Measurements from ENCODE around the gene ULBP1.
A peak's percentile ranks its signal among the peaks of the same experiment; 100 is the strongest.
"Not testable (repeated sequence)": the region's sequence is repeated elsewhere in the genome, so short reads cannot be mapped to it uniquely, and the experiment has no call there.

ULBP1 gene

DNA sequence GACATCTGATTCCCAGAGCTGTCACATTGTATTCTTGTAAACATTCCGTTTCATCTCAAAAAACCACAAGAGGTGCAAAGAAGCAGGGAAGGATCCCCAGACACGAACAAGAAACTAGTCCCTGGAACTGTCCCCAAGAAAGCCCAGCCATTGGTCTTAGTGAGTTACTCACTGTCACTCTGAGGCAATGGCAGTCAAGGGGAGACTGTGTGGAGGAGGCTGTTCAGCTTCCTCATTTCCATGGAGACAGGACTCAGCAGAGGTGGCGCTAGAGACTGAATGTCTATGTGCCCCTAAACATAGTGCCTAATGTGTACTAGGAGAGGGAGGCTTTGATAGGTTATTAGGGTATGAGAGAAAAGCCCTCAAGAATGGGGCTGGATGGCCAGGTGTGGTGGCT lies 11.1 kb downstream of the ULBP1 start:
- no peak for DNase-seq

DNA sequence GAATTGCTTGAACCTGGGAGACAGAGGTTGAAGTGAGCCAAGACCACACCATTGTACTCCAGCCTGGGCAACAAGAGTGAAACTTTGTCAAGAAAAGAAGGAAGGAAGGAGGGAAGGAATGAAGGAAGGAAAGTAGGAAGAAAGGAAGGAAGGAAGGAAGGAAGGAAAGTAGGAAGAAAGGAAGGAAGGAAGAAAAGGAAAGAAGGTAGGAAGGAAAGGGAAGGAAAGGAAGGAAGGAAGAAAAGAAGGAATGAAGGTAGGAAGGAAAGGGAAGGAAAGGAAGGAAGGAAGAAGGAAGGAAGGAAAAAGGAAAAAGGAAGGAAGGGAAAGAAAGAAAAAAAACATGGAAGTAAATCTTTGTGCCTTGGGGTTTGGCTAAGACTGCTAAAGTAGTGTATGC lies 11.7 kb downstream of the ULBP1 start:
- no peak for DNase-seq

DNA sequence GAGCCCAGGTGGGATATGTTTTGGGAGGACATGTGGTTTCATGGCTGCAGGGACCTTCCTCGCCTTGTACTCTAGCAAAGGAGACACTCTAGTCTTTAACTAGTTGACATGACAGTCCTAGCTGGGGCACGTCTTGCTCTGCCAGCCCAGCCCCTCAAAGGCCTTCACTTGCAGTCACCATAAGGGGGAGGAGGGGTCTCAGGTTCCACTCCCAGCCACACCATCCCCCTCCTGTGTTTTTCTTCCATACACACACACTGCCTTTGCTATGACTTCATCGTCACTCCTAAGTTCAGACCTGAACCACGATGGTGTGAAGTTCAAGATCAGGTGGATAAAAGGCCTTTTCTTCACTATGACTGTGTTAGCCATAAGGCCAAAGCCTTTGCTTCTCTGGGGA lies 13.5 kb downstream of the ULBP1 start:
- no peak for DNase-seq

DNA sequence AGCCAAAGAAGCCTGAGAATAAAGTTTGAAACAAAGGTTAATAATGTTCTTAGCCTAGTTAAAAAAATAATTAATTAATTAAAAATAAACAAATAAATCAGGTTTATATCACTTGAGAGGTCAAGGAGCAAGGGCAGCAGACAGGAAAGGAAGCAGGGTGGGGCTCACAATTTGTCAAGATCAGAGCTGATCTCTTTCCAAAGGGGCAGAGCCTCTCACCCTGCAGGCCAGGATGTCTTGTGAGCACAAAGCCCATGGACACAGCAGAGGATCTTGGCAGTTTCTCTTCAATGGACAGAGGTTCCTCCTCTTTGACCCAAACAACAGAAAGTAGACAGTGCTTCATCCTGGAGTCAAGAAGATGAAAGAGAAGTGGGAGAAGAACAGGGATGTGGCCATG lies 14.9 kb downstream of the ULBP1 start:
- DNase-seq = no peak

DNA sequence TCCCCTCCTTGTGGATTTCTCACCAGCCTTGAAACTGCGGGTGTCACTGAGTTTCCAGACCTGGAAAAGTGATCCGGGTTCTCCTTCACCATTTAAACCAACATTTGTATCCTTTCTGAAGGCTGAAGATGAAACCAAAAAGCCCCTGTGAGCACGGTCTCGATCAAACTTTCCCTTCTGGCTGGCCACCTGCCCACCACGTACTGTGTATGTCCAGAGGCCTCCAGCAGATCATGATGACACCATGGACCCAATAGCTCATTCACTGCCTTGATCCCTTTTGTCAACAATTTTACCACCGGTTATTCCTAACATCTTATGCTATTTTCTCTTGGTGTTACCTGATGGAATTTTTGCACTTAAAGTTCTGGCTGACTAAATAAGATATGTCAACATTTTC lies 15.6 kb downstream of the ULBP1 start:
- DNase-seq = no peak

DNA sequence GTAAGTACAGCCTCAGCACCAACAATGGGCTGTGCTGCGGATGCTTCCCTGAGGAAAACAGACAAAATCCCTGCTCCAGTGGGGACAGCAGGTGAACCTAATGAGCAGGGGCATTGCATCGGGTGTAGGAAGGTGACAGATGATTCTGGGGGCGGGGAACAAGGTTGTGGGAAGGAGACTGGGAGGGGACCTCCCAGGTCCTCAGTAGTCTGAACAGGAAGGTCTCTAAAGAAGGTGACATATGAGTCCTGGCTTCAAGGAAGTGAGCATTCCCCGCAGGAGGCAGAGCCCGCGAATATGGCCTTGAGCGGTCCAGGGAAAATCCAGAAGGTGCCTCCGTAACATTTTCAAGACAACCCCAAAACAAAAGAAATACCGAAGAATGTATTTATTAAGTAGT lies 19.4 kb downstream of the ULBP1 start:
- DNase-seq = no peak

DNA sequence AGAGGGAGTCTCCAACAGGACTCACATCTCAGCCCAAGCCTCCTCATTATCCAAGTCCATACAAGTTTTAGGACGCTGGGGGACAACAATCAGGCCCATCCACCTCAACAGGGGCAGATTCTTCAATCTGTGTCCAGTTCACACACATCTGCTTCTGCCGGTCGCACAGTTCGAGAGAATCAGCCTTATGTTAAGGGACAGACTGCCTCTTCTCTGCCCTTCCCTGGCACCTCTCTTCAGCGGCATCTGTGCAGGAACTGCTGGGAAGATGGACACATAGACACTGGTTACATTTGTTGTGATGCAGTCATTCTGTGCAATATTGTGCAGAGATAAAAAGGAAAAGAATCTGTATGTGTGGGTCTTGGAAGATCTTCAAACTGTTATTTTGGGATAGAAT lies 21.0 kb downstream of the ULBP1 start:
- no peak for DNase-seq

DNA sequence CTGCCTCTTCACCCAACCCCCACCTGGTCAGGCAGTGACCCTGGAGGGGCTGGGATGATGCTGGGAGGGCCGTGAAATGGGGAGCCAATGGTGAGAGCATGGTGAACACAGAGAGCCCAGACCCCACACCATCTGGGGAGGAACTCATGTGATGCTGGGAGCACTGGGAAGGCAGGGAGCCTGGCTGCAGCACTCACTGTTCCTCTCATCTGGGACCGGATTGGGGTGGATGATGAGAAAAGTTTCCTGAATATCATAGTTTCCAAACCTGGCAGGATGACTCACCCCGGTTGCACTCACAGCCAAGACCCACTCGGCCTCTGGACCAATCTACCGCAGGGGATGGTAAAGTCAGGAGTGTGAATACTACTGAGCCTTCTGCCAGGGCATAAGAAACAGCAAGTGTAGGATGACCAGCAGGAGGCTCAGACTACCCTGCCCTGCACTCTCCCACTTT lies 21.8 kb downstream of the ULBP1 start:
- DNase-seq = no peak

DNA sequence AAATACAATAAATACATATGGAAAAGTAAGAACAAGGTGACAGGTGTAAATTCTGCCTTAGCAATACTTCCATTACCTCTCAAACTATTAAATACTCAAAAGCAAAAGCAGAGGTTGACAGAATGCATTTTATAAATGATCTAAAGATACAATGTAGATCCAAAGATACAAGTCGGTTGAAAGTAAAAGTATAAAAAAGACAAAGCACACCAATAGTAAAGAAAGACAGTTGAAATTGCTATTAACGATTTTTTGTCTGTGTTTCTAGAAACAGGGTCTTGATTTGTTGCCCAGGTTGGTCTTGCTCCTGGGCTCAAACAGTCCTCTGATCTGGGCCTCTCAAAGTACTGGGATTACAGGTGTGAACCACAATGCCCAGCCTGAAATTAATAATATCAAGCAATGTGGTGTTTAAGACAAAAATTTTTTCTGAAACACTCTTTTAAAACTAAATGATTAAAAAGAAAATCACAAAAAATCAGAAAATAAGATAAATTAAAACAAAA lies 23.9 kb downstream of the ULBP1 start:
- DNase-seq = no peak

DNA sequence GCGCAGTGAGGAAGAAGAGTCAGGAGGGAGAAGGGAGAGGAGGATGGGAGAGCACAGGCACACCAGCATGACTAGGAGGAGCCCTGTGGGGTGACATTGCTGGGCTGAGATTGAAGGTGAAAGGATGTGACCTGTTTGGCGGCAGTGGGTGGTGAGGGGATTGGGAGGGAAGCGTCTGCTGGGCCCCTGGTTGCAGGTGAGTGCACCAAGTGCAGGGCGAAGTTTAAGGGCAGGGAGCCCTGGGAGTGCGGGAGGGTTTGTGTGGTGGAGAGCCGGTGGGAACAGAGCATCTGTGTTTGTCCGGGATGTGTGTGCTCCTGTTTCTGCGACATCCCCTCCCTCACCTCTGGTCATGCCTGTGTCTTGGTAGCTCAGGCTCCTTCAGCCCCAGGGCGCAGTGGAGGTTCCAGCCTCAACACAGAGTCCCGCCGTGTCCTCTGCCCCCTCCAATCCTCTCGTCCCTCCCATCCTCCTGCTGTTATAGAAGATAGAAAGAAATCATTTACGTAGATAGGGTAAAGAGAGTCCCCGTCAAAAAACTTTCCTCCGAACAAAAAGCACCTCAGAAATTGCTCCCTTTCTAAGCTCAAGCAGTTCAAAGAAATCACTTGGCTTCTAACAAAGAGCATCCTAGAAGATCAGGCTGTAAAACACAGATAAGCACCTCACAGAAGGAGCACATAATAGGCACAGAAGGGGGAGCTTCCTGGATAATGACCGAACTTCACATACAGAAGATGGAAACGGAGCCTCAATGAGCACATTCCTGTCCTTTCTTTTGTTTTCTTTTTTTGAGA lies 25.0 kb downstream of the ULBP1 start:
- no peak for DNase-seq

DNA sequence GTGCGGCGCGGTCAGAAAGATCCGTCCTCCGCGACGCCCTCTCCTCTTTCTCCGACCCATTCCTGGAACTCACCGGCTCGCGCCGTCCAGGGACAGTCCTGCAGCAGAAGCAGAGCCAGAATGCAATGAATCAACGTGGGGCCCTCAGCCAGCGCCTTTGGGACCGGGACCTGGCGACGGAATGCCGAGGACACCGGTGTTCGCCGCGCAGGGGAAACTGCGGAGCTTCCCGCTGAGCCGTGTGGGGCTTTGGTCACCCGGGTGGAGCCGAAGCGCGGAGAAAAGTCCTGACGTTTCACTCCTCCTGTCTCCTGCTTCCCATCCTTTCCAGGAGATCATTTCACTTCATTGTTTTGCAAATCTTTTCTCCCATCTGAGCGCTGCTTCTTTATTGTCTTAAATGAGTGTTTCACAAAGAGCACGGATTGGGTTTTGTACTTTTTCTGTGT lies 26.5 kb downstream of the ULBP1 start:
- DNase-seq = no peak

DNA sequence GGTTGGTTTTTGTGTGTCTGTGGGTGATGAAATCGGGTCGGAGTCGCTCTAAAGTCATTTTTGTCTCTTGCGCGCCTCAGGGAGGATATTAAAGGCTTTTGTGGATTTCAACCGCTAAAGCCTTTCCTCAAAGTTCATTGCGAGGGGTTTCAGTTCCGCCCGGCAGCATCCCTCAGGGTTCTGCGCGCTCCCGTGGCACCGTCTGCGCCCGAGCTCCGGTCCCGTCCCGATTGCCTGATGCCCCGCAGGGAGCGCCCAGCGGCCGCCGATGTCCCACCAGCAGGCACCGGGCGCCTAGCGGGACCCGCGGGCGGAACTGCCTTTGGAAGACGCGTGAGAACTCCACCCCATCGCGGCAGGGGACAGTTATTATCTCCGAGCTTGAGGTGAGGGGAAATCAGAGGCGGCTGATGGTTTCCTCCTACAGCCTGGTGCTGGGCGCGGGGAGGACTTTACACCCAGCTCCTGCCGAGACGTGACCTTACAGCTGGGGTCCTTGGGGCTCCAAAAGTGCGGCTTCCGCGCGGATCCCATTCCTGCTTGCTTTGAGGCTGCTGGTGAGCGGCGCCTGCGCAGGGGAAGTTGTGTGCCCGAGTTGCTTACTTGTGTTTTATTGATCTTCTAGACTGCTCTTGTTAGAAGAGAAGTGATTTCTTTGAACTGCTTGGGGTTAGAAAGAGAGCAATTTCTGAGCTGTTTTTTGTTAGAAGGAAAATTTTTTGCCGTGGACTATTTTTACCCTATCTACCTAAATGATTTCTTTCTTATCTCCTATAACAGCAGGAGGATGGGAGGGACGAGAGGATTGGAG lies 27.1 kb downstream of the ULBP1 start:
- DNase-seq = peak in 1 of 51 donors; percentile 5

DNA sequence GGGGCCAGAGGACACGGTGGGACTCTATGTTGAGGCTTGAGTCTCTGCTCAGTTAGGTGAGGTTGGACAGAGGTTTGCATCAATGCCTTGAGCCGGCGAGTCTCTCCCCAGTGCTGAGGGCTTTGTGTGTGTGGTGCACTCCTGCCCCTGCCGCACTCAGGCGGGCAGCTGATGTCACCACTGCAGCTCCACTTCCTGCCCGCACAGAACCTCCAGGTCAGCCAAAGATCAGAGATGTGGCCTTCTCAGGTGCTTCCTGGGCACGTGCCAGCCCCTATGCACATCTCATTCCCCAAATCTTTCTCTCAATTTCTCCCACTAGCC lies 27.7 kb downstream of the ULBP1 start:
- DNase-seq = not testable (repeated sequence)

DNA sequence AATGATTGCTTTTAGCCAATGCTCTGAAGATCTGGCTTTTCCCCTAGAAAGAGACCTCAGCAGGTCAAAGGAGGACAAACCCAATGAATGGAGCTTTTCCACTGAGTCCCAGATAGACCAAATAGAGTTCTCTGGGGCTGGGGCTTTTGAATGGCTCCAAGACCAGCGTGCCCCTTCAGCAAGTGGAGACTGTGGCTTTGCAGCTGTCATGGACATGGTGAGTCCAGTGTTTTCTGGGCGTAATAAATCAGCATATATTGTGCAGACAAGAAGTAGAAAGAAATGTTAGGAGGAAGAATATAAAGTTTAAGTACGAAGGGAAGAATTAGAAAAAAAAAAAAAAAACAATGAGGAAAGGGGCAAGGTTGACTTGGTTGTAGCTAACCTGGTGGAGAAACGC lies 28.1 kb downstream of the ULBP1 start:
- DNase-seq = no peak

DNA sequence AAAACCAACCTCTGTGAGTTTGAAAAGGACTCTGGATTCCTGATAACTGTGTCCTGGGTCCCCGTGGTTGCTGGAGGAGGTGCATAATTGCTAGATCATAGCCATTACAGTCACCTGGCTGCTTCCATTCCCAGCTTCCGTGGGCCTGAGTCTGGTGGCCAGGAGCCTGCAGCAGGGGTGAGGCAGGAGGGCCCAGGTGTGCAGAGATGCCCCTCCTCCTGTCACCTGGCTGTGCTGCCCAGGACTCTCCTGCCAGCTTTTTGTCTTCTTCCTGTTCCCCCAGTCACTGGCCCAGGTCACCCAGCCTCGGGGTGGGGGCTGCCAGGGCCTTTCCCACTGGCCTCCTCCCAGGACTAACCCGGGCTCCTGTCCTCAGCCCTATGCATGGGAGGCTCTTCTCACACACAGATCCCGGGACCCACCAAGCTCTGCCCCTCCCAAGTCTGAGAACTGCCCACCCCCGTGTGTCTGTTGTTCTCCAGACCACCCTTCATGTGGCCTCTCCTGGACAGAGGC lies 31.6 kb downstream of the ULBP1 start:
- DNase-seq = no peak

DNA sequence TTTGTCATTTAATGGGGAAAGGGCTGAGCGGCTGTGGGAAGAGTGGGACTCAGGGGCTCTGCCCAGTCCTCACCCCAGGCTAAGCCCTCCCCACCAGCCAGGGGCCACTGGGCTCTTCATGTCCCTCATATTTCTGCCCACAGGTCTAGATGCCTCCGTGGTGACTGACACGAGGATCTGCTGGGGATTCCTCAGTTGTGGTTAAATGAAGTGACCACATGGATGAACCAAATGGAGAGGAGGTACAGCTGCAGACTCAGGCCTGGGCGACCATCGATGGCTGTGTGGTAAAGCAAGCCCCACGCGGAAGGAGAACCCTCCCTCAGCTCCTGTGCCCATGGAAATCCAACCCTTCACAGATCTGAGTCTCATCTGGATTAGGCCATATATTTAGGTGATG lies 32.2 kb downstream of the ULBP1 start:
- DNase-seq = no peak

DNA sequence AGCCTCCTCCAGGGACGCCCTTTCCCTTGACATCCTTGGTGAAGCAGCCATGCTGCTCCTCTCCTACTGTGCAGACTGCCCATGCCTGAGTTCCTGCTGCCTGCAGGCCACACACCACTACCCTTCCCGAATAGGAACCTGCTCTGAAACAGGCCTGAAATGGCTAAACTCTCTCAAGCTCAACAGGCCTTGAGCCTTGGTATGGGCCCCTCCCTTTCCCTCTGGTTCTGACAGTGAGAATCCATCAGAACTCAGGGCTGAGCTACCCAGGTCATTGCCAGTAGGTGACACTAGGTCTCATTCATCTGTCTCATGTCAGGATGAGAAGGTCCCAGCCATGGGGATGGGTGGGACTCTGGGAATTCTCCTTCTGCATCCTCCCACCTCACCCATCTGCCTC lies 35.9 kb downstream of the ULBP1 start:
- no peak for DNase-seq

DNA sequence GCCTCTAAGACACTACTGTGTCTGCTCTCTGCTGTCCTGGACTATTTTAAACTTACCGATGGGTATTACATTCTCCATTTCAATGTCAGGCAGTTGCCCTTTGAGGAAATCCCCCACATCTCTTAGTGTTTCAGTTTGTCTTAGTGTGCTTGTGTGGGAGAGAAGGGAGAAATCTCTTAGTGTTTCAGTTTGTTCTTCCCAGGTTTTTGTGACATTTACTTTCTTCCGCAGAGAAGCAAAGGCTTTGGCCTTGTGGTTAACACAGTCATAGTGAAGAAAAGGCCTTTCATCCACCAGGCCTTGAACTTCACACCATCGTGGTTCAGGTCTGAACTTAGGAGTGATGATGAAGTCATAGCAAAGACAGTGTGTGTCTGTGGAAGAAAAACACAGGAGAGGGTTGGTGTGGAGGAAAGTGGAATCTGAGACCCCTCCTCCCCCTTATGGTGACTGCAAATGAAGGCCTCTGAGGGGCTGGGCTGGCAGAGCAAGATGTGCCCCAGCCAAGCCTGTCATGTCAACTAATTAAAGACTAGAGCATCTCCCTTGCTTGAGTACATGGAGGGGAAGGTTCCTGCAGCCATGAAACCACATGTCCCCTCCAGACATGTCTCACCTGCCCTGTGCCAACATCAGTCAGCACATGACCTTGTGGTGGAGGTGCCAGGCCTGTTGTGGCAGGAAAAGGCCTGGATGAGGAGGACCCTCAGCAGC lies 37.7 kb downstream of the ULBP1 start:
- no peak for DNase-seq

DNA sequence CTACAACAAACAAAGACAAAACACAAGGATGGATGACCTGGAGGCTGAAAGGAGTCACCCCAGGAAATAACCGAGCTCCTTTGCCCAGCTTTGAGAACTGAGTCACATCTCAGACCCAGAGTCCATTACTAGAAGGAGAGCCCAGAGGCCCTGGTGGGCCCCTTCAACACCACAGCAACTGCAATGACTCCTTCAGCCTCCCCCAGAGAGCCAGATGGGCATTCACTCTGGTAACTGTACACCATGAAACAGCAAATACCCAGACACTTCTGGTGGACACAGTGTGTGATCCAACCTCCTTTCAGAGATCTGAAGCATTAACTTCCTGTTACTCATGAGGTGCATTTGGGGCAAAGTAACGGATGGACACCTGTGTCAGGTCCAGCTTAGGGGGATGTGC lies 39.0 kb downstream of the ULBP1 start:
- DNase-seq = no peak

DNA sequence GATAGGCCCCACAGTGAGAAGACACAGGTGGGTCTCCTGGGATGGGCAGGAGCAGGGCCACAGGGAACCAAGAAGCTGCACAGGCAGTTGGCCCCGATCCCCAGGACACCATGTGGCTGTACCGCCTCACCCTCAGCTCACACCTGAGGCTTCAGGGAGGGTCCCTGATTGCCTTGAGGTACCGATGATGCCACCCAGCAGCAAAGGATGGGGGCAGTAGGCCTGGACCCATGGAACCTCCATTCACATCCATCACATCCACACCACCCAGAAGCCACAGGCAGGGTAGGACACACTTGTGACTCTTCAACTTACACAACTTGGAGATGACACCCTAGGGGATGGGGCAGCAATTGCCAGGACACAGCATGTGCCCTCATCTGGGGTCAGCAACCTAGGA lies 39.9 kb downstream of the ULBP1 start:
- DNase-seq = not testable (repeated sequence)

DNA sequence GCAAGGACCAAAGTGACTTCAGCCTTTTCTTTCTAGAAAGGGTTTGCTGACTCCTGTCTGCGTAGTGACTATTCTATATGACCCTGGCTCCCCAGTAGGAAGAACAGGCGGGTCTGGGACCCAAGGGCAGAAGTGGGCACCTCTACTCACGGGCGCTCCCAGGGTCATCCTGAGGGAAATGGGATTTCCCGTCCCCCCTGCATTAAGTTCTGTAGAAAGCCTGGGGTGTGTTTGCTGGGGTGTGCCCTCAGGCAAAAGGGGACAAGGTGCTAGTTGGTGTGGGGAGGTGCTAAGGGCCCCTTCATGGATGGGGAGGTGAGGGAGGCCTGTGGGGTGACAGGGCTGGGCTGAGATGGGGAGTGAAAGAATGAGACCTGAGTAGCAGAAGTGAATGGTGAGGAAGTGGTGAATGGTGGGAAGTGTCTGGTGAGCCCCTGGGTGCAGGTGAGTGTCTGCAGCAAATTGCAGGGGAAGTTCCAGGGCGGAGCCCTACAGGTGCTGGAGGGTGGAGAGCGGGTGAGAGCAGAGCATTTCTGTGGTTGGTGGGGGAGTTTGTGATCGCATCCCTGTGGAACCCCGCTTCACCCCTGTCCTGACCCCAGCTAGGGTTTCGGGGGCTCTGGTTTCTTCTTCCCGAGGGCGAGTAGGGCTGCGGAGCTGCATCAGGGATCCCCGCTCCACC lies 40.5 kb downstream of the ULBP1 start:
- no peak for DNase-seq

All from hypothalamus (tissue), 51 donors.